NCI-H446 (cell line): ENCODE measurements around the gene MTCL1.

Experiments
- DNase-seq, 2 experiments: peaks; one replicate each; lab custom pipeline; 2025; lab: John Stamatoyannopoulos, UW

Gene MTCL1

GRCh38 chr18:8793445-8794155, 88.2 kb downstream of the MTCL1 start:
- peak in 1 of 2 experiments; percentile 6 for DNase-seq

DNA sequence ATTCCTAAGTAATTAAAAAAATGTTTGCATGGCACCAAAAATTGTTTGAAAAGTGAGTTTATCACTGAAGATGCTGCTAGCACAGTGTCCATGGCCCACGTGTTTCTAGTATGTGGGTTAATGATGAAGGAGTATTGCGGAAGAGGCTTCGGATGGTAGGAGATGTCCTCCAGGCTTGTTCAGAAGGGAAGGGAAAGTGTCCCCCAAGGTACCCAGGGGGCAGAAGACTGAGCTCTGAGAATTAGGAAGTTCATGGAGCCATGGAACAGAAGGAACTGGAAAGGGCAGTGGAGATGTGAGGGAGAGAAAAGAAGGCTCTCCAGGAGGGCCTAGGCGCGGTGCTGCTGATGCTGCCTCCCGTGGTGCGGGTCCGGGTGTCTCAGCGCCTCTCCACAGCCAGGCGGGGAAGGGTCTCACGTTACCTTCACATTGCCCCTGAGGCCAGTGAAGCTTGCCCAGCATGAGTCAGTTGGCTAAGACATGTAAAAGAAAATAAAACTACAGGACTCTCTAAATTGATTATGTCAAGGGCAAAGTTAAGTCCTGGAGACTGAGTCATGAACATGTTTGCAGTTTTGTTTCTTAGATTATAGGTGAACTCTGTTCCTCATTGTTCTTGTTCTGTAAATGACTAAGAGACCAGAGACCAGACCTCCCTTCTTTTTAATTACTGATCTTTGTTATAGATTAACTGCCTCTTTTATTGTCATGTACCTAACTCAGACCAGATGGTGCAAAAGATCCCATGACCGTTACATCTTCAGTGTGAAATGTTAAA, 89.0 kb downstream of the MTCL1 start:
- DNase-seq = no peak

DNA sequence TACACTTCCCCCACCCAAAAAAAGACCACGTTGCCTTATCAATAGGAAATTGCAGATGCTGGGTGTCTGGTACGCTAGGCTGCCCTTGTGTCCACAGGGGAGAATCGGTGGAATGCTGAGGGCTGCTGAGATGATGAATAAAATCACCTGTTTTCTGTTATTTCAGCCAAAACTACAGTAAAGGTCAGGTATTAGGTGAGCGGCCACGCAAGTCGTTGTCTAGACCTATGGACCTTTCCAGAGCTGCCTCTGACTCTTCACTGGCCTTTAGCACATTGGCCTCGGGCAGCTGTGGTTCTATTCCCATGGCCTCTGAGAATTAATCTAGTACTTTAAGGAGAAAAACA, 89.6 kb downstream of the MTCL1 start:
- DNase-seq = no peak

- no peak for DNase-seq
Observed at GRCh38 chr18:8795586-8796325, 90.4 kb downstream of the MTCL1 start.

DNA sequence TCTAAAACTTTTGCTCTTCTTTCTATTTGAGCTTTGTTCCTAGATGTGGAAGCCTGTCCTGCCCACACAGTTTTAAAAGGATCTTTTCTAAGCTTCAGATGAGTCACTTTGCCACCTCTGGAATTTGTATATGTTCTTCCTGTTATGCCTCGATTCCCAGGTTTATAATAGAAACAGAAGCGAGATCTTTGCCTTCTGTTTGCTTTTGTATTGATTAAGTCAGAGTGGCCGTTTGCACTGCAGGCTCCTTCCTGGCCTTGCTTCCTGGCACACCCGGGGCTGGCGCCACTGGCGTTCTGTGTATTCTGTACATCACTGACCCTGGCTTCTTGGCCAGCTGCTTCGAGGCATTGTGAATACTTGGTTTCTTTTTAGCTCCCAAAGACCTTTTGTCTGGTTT, 91.8 kb downstream of the MTCL1 start:
- DNase-seq = no peak

DNA sequence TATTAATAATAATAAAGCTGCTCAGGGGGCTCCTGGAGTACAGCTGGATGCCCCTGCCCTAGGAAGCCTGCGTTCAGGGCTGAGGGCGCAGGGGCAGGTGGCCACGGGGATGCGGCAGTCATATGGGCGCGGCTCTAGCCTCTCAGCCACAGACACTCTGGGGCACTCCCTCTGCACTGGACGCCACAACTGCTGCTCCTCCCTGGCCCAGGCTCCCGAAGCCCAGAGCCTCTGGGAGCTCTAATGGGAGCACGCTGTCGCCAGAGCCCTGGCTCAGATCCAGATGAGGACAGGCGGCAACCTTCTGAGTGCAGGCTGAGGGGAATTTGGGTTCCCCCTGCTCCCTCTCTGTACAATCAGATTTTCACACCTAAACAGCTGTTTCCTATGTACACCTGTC, 93.6 kb downstream of the MTCL1 start:
- peak in 1 of 2 experiments; percentile 51 for DNase-seq

DNA sequence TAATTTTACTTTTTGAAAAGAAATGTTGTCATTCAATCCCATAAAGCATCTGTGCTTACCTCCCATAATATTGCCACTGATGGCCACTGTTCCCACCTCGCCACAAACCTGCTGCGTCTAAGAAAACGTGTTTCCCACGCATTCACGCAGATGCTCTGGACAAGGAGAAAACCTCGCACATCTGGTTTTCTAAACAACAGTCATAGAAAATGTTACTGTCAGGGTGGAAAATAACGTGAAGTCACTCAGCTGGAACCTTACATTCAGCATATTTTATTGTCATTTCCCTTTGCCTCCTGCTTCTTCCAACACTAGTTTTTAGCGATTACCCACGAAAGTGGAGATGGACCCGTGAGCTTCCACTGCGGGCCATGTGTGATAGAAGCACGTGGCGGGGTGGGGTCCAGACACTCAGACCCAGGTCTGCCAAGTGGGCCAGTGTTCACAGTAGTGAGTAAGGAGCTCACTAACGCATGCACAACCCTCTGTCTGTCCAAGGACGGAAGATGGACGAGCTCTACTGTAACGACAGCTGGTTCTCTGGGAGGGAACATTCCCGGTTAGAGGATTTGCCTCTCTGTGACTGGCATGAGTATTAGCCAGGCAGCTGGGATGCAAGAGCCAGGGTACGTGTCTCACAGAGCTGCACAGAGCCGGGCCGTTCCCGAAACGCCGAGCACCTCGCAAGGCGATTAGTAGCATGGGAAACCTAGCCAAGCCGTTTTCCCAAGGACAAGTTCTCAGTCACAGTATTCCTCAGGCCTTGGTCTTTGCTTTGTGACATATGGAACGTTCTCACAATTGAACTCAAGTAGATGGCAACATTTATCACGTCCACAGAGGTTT, 94.5 kb downstream of the MTCL1 start:
- peak; percentile 83 to 95 for DNase-seq

DNA sequence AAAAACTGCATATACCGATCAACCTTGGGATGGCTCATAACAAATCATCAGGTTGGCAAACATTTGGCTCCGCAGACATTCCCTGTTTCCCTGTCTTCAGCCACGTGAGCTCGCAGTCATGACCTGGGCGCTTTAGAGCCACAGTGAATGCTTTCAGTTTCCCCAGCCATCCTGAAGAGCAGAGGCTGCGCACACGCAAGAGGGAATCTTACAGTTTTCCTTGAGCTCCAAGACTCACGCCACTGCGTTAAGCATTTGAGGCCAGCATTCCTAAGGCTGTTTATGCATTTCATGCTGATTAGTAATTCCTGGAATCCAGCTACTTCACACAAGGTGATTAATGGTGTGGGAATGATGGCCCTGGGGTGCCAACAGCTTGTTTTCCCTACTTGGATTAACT, 95.1 kb downstream of the MTCL1 start:
- peak in 1 of 2 experiments; percentile 70 for DNase-seq

DNA sequence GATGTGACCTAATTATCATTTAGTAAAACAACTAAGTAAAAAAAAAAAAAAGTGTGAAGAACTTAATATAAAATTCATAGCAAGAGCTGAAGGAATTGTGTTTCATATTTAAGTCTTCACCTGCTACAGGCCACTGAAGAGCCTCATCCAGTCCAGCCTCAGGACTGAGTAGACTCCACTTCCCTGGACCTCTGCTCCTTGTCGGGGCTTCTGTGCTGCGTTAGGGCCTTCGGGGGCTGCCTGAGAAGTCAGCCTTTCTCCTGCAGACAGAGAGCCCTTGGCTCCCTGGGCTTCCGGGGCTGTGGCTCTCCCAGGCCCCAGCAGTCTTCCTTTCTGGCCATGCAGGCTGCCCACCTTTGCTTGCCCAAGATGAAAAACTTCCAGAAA, 95.5 kb downstream of the MTCL1 start:
- no peak for DNase-seq

DNA sequence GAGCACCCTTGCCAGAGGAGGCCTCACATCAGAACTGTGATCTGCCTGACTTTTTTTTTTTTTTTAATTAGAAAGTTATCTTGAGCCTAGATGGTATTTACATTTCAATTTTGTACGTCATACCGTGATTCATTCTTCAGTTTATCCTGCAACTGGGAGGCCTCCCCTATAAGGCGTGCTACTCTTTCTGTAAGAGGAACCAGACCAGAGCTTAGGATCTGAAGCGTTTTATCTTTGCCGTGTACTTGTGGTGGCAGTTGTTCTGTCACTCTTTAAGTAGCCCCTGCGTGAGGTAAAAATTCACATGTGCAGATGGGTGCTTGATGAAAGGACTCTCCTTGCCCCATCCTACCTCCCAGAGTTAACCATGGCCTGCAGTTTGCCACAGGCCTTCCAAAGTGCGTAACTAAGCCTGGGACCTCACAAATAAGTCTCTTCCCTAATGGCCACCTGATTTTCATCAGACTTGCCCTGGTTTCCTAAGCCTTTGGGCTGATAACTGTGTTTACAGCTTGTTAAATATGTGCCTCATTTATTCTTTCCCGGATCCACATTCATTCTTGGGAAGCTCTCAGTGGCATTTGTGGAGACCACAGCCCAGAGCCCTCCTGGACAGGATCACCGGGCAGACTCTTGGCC, 96.0 kb downstream of the MTCL1 start:
- DNase-seq = no peak

DNA sequence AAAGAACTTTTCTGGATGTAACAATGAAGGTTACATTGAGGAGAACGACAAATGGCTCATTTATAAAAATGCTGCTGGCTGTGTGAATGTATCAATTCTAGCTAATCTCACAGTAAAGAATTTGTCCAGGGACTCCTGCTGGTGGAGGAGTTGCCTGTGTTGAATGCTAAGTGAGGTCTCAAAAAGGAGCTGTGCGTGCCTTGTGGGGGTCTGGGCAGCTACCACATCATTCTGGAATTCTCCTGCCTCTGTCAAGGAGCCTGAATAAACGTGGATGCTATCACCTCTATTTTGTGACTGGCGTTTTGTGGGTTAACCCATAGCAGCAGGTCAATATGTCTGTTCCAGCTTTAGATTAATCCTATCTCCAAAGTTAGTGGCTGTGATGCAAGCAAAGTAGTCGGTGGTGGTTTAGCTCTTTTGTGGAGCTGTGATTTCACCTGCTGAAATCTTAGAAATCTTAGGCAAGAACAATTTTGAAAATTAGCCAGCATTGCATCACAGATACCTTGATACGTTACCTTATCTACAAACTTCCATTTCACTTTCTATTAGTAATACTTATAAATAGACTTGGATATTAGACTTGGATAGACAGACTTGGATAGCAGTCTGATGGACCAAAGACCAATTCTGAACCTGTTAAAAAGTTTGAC, 96.8 kb downstream of the MTCL1 start:
- no peak for DNase-seq

- DNase-seq = peak in 1 of 2 experiments; percentile 45
Observed at GRCh38 chr18:8803063-8803795, 97.9 kb downstream of the MTCL1 start.

DNA sequence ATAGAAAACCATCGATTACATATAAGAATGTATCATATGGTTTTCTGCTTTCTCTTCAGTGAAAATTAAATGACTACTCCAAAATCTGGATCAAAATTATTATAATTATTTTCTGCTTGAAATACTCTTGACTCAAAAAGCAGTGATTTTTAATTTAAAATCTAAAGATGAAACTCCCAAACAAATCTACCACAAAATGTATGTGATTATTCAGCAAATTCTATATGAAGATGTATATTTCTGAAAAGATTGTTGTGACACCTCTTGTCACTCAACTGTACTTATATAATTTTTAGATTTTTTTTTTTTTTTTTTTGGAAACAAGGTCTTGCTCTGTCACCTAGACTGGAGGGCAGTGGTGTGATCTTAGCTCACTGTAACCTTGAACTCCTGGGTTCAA, 98.6 kb downstream of the MTCL1 start:
- no peak for DNase-seq

DNA sequence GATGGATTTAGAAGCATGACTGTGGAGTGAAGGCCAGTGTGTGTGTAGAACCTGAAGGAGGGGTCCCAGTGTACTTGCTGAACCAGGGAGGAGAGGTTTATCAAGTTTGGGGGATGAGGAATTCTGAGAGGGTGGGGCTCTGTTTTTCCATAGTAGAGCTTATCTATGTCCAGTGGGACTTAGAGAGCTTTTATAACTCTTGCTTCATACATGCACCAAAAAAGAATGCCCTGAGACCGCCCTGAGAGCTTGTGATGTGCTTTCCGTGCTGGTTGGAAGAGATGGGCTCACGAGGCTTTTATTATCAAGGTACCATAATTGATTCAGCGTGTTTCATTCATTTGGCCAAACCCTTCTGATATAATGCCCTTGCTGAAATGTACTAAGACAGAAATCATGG, 100.2 kb downstream of the MTCL1 start:
- DNase-seq = no peak

DNA sequence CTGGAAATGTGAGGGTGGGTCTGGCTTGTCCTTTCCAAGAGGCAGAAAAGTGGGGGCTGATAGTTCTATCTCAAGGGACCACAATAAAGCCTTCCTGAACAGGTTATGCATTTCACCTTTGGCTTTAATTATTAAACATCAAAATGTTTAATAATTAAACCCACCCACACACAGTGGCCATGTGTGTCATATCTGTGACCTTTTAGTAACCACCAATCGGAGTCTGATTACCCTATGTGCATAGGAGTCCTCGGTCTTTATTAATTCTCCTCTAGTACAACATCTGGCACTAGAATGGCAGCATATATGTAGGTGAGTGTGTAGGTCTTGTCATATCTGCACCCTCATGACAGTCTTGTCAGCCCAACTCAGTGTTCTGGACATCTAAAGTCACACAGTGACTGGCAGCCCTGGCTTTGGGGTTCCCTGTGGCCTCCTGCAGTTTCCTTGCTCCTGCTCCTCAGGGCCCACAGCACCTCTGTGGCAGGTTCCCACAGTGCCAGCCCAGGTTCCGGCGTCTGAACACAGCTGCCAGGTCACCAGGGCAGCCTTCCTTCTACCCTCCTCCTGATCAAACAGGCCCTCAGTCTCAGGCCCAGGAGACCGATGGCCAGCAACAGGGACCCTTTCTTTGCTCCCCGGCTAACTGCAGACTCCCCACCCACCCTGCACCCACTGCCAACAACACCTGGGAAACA, 100.9 kb downstream of the MTCL1 start:
- no peak for DNase-seq

- no peak for DNase-seq
Observed at GRCh38 chr18:8806798-8807487, 101.6 kb downstream of the MTCL1 start.

- no peak for DNase-seq
Observed at GRCh38 chr18:8807488-8807805, 102.1 kb downstream of the MTCL1 start.

GRCh38 chr18:8808001-8808400, 102.6 kb downstream of the MTCL1 start:
- DNase-seq = no peak

GRCh38 chr18:8809514-8809913, 104.2 kb downstream of the MTCL1 start:
- DNase-seq = no peak
